Measurements from ENCODE around the gene POU3F2.

Gene POU3F2

DNA sequence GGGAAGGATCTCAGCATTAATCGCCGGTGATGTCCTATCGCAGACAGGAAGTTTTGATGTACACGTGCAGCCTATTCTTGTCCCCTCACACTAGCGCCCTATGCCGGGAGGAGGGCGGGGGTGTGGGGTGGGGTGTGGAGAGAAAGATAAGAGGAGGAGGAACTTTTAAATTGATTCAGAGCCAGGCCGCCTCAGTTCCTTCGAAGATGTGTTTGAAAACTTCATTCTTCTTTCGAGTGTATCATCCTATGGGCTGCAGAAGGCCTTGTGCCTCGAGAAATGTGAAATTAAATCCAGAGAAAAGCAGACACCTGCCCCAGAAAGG, 2.5 kb upstream of the POU3F2 start:
- Histone ChIP-seq H3K9me3 (ENCODE audit: control insufficient read depth in 1 of 2, low read length in 2 of 2) (peaks cover 0 to 4% of the 10 kb centered on the region in 2 donors), H3K4me3 (ENCODE audit: low read depth in 1 of 2, low read length in 2 of 2) (peak overlapping the region; percentile 70 to 85), H3K4me1 (ENCODE audit: control insufficient read depth in 1 of 2, insufficient read depth in 2 of 2, low read length in 2 of 2) (peaks cover 3 to 57% of the 10 kb centered on the region in 2 donors), H3K36me3 (ENCODE audit: control insufficient read depth in 1 of 2, insufficient read depth in 2 of 2, low read length in 2 of 2) (no peaks in the 10 kb centered on the region), H3K27me3 (ENCODE audit: low read depth, low read length) (peaks cover 82% of the 10 kb centered on the region), H3K27ac (ENCODE audit: low read length) (no peak overlapping the region)

- peaks cover 3 to 52% of the 10 kb centered on the region in 2 donors for H3K4me1 ChIP-seq (ENCODE audit: control insufficient read depth in 1 of 2, insufficient read depth in 2 of 2, low read length in 2 of 2)
These were observed 1.9 kb upstream of the POU3F2 start for GRCh38 chr6:98832284-98833056.

DNA sequence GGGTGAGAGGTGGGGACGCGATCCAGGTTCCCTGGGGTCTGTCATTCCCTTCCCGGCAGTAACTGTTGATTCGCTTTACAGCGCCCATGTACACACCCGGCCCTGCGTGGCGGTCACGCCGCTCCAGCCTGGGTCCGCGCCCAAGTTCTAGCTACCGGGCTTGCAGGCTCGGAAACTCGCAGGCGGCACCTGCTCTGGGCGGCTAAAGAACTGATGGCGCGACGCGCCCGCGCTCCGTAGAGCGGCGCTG, 1.4 kb upstream of the POU3F2 start:
- Histone ChIP-seq H3K36me3 (ENCODE audit: control insufficient read depth in 1 of 2, insufficient read depth in 2 of 2, low read length in 2 of 2) (no peaks in the 10 kb centered on the region), H3K4me1 (ENCODE audit: control insufficient read depth in 1 of 2, insufficient read depth in 2 of 2, low read length in 2 of 2) (peaks cover 3 to 47% of the 10 kb centered on the region in 2 donors), H3K27me3 (ENCODE audit: low read depth, low read length) (peaks cover 82% of the 10 kb centered on the region), H3K4me3 (ENCODE audit: low read depth in 1 of 2, low read length in 2 of 2) (peak overlapping the region; percentile 70 to 85), H3K9me3 (ENCODE audit: control insufficient read depth in 1 of 2, low read length in 2 of 2) (peaks cover 0 to 5% of the 10 kb centered on the region in 2 donors), H3K27ac (ENCODE audit: low read length) (no peak overlapping the region)

More at GRCh38 chr6:98832284-98833056, 1.9 kb upstream of the POU3F2 start:
- H3K4me3 ChIP-seq (ENCODE audit: low read depth in 1 of 2, low read length in 2 of 2), result peak overlapping the region; percentile 70 to 85
- H3K36me3 ChIP-seq (ENCODE audit: control insufficient read depth in 1 of 2, insufficient read depth in 2 of 2, low read length in 2 of 2), result no peaks in the 10 kb centered on the region
- H3K27ac ChIP-seq (ENCODE audit: low read length), result no peak overlapping the region
- peaks cover 0 to 5% of the 10 kb centered on the region in 2 donors for H3K9me3 ChIP-seq (ENCODE audit: control insufficient read depth in 1 of 2, low read length in 2 of 2)
- peaks cover 82% of the 10 kb centered on the region for H3K27me3 ChIP-seq (ENCODE audit: low read depth, low read length)

DNA sequence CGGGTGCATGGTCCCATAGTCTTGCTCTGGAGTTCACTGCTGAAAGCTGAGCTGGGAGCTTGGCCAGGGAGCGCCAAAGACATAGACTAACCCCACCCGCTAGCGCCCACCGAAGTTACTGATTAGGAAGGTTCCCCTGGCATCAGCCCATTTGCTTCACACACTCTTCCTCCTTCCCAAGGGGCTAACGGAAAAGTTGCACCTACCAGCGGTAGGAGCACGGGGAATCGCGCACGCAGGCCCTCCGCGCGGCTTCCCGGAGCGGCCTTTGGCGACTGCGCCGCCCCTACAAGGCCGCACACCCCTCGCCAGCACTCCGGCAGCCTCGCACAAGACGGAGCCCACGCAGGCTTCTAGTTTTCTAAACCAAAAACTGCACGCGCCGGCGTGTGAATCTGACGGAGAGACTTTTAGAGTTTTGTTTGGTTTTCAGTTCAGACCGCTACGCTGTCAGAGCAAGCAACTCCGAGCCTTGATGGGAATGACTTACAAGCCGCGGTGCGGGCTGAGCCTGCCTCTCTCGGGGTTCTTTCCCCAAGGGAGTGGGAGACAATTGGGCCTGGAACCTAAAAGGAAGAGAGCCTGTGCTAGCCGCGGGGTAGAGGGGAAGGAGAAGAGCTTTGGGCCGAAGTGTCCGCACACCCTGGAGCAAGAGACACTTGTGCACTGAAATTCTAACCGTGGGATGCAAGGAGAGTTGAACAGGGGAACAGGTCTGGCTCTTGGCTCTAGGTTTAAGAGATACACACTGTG, 891 bp upstream of the POU3F2 start:
- Histone ChIP-seq H3K4me1 (ENCODE audit: control insufficient read depth in 1 of 2, insufficient read depth in 2 of 2, low read length in 2 of 2) (peaks cover 3 to 44% of the 10 kb centered on the region in 2 donors), H3K27me3 (ENCODE audit: low read depth, low read length) (peaks cover 80% of the 10 kb centered on the region), H3K27ac (ENCODE audit: low read length) (no peak overlapping the region)

DNA sequence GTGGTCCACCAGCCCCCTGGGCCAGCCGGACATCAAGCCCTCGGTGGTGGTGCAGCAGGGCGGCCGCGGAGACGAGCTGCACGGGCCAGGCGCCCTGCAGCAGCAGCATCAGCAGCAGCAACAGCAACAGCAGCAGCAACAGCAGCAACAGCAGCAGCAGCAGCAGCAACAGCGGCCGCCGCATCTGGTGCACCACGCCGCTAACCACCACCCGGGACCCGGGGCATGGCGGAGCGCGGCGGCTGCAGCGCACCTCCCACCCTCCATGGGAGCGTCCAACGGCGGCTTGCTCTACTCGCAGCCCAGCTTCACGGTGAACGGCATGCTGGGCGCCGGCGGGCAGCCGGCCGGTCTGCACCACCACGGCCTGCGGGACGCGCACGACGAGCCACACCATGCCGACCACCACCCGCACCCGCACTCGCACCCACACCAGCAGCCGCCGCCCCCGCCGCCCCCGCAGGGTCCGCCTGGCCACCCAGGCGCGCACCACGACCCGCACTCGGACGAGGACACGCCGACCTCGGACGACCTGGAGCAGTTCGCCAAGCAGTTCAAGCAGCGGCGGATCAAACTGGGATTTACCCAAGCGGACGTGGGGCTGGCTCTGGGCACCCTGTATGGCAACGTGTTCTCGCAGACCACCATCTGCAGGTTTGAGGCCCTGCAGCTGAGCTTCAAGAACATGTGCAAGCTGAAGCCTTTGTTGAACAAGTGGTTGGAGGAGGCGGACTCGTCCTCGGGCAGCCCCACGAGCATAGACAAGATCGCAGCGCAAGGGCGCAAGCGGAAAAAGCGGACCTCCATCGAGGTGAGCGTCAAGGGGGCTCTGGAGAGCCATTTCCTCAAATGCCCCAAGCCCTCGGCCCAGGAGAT, 1.0 kb downstream of the POU3F2 start:
- peaks cover 0 to 5% of the 10 kb centered on the region in 2 donors for H3K9me3 ChIP-seq (ENCODE audit: control insufficient read depth in 1 of 2, low read length in 2 of 2)
- H3K27ac ChIP-seq (ENCODE audit: low read length), result no peak overlapping the region
- H3K4me1 ChIP-seq (ENCODE audit: control insufficient read depth in 1 of 2, insufficient read depth in 2 of 2, low read length in 2 of 2), result peaks cover 3 to 44% of the 10 kb centered on the region in 2 donors
- H3K27me3 ChIP-seq (ENCODE audit: low read depth, low read length), result peaks cover 76% of the 10 kb centered on the region
- peak overlapping the region in 1 of 2 donors; percentile 85 for H3K4me3 ChIP-seq (ENCODE audit: low read depth in 1 of 2, low read length in 2 of 2)
- no peaks in the 10 kb centered on the region for H3K36me3 ChIP-seq (ENCODE audit: control insufficient read depth in 1 of 2, insufficient read depth in 2 of 2, low read length in 2 of 2)

More for the DNA sequence above, 891 bp upstream of the POU3F2 start:
- H3K9me3 ChIP-seq (ENCODE audit: control insufficient read depth in 1 of 2, low read length in 2 of 2), result peaks cover 0 to 5% of the 10 kb centered on the region in 2 donors
- peak overlapping the region; percentile 70 to 85 for H3K4me3 ChIP-seq (ENCODE audit: low read depth in 1 of 2, low read length in 2 of 2)
- H3K36me3 ChIP-seq (ENCODE audit: control insufficient read depth in 1 of 2, insufficient read depth in 2 of 2, low read length in 2 of 2), result no peaks in the 10 kb centered on the region

GRCh38 chr6:98836025-98836961, 1.9 kb downstream of the POU3F2 start:
- Histone ChIP-seq H3K27me3 (ENCODE audit: low read depth, low read length) (peaks cover 76% of the 10 kb centered on the region), H3K4me1 (ENCODE audit: control insufficient read depth in 1 of 2, insufficient read depth in 2 of 2, low read length in 2 of 2) (peaks cover 3 to 44% of the 10 kb centered on the region in 2 donors), H3K36me3 (ENCODE audit: control insufficient read depth in 1 of 2, insufficient read depth in 2 of 2, low read length in 2 of 2) (no peaks in the 10 kb centered on the region), H3K4me3 (ENCODE audit: low read depth in 1 of 2, low read length in 2 of 2) (peak overlapping the region in 1 of 2 donors; percentile 85), H3K9me3 (ENCODE audit: control insufficient read depth in 1 of 2, low read length in 2 of 2) (peaks cover 0 to 5% of the 10 kb centered on the region in 2 donors), H3K27ac (ENCODE audit: low read length) (no peak overlapping the region)

GRCh38 chr6:98836962-98837944, 2.9 kb downstream of the POU3F2 start:
- peaks cover 77% of the 10 kb centered on the region for H3K27me3 ChIP-seq (ENCODE audit: low read depth, low read length)
- no peak overlapping the region for H3K27ac ChIP-seq (ENCODE audit: low read length)
- H3K4me3 ChIP-seq (ENCODE audit: low read depth in 1 of 2, low read length in 2 of 2), result no peak overlapping the region
- H3K9me3 ChIP-seq (ENCODE audit: control insufficient read depth in 1 of 2, low read length in 2 of 2), result peaks cover 0 to 5% of the 10 kb centered on the region in 2 donors
- H3K4me1 ChIP-seq (ENCODE audit: control insufficient read depth in 1 of 2, insufficient read depth in 2 of 2, low read length in 2 of 2), result peaks cover 3 to 36% of the 10 kb centered on the region in 2 donors
- no peaks in the 10 kb centered on the region for H3K36me3 ChIP-seq (ENCODE audit: control insufficient read depth in 1 of 2, insufficient read depth in 2 of 2, low read length in 2 of 2)

DNA sequence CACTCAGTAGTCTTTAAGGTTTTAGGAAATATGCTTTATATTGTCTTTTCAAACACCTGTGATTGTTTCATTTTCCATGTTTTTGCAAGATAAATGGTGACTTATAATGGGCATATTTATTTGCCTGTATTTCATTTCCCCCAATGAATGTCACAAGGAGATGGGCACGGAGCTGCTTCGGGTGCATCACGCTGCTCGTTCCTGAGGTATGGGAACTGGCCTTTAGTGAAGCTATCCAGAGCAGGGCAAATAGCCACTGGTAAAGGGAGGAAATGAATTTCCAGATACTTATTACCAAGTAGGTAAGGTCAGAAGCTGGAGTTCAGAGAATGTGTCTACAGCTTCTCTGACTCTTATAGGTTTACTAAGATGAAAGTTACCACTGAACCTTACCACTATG, 3.7 kb downstream of the POU3F2 start:
- H3K9me3 ChIP-seq (ENCODE audit: control insufficient read depth in 1 of 2, low read length in 2 of 2), result peaks cover 0 to 5% of the 10 kb centered on the region in 2 donors
- H3K27me3 ChIP-seq (ENCODE audit: low read depth, low read length), result peaks cover 77% of the 10 kb centered on the region
- no peaks in the 10 kb centered on the region for H3K36me3 ChIP-seq (ENCODE audit: control insufficient read depth in 1 of 2, insufficient read depth in 2 of 2, low read length in 2 of 2)
- peaks cover 3 to 35% of the 10 kb centered on the region in 2 donors for H3K4me1 ChIP-seq (ENCODE audit: control insufficient read depth in 1 of 2, insufficient read depth in 2 of 2, low read length in 2 of 2)
- H3K4me3 ChIP-seq (ENCODE audit: low read depth in 1 of 2, low read length in 2 of 2), result no peak overlapping the region
- H3K27ac ChIP-seq (ENCODE audit: low read length), result no peak overlapping the region

- H3K9me3 ChIP-seq (ENCODE audit: control insufficient read depth in 1 of 2, low read length in 2 of 2), result peaks cover 0 to 5% of the 10 kb centered on the region in 2 donors
- H3K4me1 ChIP-seq (ENCODE audit: control insufficient read depth in 1 of 2, insufficient read depth in 2 of 2, low read length in 2 of 2), result peaks cover 3 to 33% of the 10 kb centered on the region in 2 donors
- H3K27ac ChIP-seq (ENCODE audit: low read length), result no peak overlapping the region
- H3K27me3 ChIP-seq (ENCODE audit: low read depth, low read length), result peaks cover 78% of the 10 kb centered on the region
- no peaks in the 10 kb centered on the region for H3K36me3 ChIP-seq (ENCODE audit: control insufficient read depth in 1 of 2, insufficient read depth in 2 of 2, low read length in 2 of 2)
- H3K4me3 ChIP-seq (ENCODE audit: low read depth in 1 of 2, low read length in 2 of 2), result no peak overlapping the region
These were observed 4.6 kb downstream of the POU3F2 start for GRCh38 chr6:98838975-98839374.

Measured in muscle layer of duodenum (tissue), 2 donors.